Measurements from ENCODE around the gene RHOH. TPM values are rescaled to one million over a fixed set of nuclear protein-coding genes. Genes with fewer than 3 reads are reported as not detected.
A peak's percentile ranks its signal among the peaks of the same experiment; 100 is the strongest.

The RHOH gene
- total and polyA plus RNA-seq, 9 of the 15 experiments (the other 6 are each of a cell fraction or from before 2014, with no cell fraction given), result 14.3 to 37.7 (median 23.2) TPM

DNA sequence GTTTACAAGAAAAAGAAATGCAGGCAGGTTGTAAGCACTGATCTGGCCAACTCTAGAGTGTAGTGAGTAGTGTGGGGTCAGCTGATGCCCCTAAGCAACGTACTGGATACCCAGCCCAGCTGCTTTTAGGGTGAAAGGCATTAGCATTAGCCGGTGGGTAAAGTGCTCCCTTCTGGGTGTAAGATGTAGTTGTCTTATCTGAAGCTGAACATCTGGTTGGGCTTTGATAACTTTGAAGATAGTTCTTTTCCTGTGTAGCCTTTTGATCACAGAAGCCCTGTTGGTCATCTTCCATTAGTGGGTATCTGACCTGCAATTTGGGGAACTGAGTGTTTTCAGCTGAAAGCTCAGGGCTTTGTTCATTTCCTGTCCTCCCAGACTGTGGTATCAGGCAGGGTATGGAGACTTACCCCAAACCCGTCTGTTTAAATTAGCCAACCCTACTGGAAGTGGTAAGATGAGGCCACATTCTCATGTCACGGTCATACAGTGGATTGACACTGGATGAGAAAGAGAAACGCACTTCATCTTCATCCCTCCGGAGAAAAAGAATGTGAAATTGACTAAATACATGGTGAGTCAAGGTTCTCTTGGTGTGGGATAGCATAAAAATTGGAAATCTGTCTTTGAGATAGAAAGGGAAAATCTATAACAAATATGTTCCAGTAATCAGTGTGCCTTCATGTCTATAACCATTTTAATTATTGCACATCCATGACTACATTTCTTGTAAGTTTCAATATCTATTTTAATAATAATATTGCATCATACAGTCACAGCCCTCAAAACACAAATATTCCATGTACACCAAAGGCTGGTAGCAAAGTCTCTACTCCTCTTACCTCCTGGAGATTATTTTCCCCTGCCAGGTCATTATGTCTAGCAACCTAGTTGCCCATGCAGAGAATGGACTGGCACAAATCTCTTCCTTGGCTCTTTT, 8.7 kb downstream of the RHOH start (continued):
- TF ChIP-seq PRPF4 (IDR thresholded peaks at IDR 0.05; ENCODE audit: insufficient read depth, low read depth, low read length, poor library complexity, severe bottlenecking), result no peak
- no peak for TF ChIP-seq ZFP1 (CRISPR knock-in tag; IDR thresholded peaks at IDR 0.05)
- no peak for TF ChIP-seq SIRT6 (IDR thresholded peaks at IDR 0.05; ENCODE audit: low read depth, low read length)
- no peak for TF ChIP-seq MAX (CRISPR knock-in tag; IDR thresholded peaks at IDR 0.05)
- TF ChIP-seq ZNF408 (CRISPR knock-in tag; IDR thresholded peaks at IDR 0.05; ENCODE audit: low read depth), result no peak
- peak; percentile 21 for TF ChIP-seq NEUROD1 (IDR thresholded peaks at IDR 0.05; ENCODE audit: borderline replicate concordance, low read depth, low read length, partially characterized antibody)
- TF ChIP-seq VEZF1 (CRISPR knock-in tag; IDR thresholded peaks at IDR 0.05), result peak; percentile 45; the same call in 1 of the 2 replicates
- peak; percentile 79 for TF ChIP-seq GATA2 (CRISPR knock-in tag; IDR thresholded peaks at IDR 0.05)
- no peak for TF ChIP-seq KDM4B (IDR thresholded peaks at IDR 0.05; ENCODE audit: borderline replicate concordance in 2 of 2, low read depth in 1 of 2)
- peak; percentile 30 for TF ChIP-seq TAF9B (IDR thresholded peaks at IDR 0.05; ENCODE audit: partially characterized antibody)
- no peak for TF ChIP-seq CHD4 (IDR thresholded peaks at IDR 0.05; ENCODE audit: insufficient read depth, insufficient replicate concordance, low read depth, low read length, poor library complexity, severe bottlenecking)
- TF ChIP-seq DACH1 (IDR thresholded peaks at IDR 0.05; ENCODE audit: partially characterized antibody), result peak; percentile 74
- TF ChIP-seq ZNF217 (CRISPR knock-in tag; IDR thresholded peaks at IDR 0.05), result no peak
- TF ChIP-seq HMG20A (CRISPR knock-in tag; conservative IDR thresholded peaks at IDR 0.05), result no peak
- TF ChIP-seq, protein P1, sequence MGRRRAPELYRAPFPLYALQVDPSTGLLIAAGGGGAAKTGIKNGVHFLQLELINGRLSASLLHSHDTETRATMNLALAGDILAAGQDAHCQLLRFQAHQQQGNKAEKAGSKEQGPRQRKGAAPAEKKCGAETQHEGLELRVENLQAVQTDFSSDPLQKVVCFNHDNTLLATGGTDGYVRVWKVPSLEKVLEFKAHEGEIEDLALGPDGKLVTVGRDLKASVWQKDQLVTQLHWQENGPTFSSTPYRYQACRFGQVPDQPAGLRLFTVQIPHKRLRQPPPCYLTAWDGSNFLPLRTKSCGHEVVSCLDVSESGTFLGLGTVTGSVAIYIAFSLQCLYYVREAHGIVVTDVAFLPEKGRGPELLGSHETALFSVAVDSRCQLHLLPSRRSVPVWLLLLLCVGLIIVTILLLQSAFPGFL (CRISPR knock-in tag; IDR thresholded peaks at IDR 0.05), result no peak
- peak; percentile 72 for TF ChIP-seq NCOR1 (IDR thresholded peaks at IDR 0.05)
- TF ChIP-seq ZNF707 (CRISPR knock-in tag; conservative IDR thresholded peaks at IDR 0.05), result peak; percentile 39; the same call in 1 of the 2 replicates
- TF ChIP-seq ZNF696 (CRISPR knock-in tag; conservative IDR thresholded peaks at IDR 0.05), result no peak
- TF ChIP-seq PPARD (CRISPR knock-in tag; IDR thresholded peaks at IDR 0.05), result no peak
- TF ChIP-seq, protein P2, sequence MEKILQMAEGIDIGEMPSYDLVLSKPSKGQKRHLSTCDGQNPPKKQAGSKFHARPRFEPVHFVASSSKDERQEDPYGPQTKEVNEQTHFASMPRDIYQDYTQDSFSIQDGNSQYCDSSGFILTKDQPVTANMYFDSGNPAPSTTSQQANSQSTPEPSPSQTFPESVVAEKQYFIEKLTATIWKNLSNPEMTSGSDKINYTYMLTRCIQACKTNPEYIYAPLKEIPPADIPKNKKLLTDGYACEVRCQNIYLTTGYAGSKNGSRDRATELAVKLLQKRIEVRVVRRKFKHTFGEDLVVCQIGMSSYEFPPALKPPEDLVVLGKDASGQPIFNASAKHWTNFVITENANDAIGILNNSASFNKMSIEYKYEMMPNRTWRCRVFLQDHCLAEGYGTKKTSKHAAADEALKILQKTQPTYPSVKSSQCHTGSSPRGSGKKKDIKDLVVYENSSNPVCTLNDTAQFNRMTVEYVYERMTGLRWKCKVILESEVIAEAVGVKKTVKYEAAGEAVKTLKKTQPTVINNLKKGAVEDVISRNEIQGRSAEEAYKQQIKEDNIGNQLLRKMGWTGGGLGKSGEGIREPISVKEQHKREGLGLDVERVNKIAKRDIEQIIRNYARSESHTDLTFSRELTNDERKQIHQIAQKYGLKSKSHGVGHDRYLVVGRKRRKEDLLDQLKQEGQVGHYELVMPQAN (IDR thresholded peaks at IDR 0.05; ENCODE audit: borderline replicate concordance), result no peak

Measured in K562 (cell line).